SIG-M5 treated with dmso at 0.1 percent for 504 hours (cell line): ENCODE results near the gene TSTD2.

Experiments used
- DNase-seq: peaks from one replicate; lab custom pipeline; 2025; ENCODE audit not compliant: unreplicated experiment; lab: John Stamatoyannopoulos, UW

TSTD2 gene

DNA sequence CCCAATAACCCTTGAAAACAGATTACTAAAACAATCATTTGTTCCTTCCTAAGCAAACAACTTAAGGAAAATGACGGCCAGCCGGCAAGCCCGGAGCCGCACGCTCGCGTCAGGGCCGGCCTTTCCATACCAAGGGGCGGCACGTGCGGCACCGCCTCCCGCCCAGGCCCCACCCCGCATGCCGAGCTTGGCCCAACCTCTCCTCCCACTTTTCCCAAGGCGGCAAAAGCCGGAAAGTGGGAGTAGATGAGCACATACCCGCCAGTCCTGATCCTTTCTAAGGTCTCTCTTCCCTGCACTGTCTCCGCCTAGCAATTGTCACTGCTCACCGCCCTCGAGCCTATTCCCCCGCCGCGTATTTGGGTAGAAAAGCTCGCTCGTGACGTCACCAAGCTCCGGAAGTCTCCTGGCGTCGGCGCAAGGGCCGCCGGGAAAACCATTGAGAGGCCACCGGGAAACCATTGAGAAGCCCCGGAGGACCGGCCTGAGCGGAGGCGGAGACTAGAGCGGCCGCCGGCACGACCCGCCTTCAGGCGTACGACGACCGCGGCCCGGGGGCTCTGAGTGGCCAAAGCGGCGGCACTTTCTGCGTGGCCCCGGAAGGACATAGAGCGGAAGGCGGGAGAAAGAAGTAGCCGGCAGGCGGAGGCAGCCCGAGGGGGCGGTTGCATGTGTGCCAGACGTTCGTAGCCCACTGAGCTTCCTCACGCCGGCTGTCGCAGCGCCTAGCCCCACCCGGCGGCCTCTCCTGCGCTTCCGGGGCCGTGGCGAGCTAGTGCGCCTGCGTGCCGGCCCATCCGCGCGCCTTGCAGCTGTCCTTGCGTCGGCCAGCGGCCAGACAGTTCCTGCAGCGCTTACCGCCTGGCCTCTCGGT lies at the start of gene TSTD2, which contains the start of gene NCBP1:
TSS of gene TSTD2 (minus strand) at position 384 of the 874 bp plus-strand sequence. CDS start 5,806 bp downstream, outside the sequence.
TSS of gene NCBP1 (plus strand) at position 837 of the 874 bp plus-strand sequence. CDS start 61 bp downstream, outside the sequence.
- peak; percentile 100 for DNase-seq

DNA sequence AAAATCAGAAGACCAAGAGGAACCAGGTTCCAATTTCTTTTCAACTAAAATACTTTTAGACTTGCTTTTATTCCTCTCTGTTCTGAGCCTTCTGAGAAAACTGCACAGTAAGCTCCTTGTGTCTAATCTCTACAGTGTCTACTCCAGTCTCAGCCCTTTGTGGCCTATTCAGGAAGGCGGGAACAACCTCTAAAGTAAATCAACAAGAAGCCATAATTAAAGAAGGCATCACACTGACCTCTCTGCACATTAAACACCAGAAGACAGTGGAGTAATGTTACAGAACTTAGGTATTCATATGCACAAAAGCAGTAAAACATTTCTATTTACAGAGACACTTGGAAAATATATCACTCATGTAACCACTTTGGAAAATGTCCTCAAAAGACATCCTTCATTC lies 49.1 kb upstream of the TSTD2 start:
- DNase-seq, result no peak

DNA sequence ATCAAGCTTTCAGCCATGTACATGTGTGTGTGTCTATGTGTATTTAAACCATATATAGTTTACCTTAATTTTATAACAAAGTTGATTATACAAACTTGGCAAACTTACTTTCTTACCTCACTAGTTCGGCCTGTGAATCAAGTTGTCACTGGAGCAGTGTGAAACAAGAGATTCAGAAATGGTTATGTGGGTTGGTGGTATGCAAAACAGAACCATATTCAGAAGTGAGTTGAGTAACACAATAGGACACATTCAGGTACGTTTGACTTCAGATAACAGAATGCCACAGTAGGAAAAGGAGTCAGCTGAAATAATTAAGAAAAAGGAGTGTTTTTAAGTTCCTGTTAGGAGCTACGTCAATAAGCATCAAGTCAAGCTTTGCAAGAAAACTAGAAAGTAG lies 42.5 kb upstream of the TSTD2 start:
- no peak for DNase-seq

DNA sequence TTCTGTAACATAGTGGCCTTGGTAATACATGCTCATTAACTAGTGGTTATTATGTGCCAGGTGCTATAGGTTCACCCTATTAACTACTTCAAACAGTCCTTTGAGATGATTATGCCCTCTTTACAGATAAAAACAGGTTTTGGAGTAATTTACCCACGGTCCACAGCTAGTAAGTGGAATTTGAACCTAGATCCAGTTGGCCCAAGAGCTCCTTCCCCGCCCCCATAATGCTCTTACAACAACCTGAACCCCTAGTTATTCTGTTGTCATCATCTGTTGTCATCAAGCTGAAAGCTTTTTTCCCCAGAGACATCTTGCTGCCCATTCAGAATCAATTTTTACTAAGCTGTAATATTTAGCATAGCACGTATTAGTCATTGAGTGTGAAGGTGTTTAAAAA lies 40.8 kb upstream of the TSTD2 start:
- no peak for DNase-seq

DNA sequence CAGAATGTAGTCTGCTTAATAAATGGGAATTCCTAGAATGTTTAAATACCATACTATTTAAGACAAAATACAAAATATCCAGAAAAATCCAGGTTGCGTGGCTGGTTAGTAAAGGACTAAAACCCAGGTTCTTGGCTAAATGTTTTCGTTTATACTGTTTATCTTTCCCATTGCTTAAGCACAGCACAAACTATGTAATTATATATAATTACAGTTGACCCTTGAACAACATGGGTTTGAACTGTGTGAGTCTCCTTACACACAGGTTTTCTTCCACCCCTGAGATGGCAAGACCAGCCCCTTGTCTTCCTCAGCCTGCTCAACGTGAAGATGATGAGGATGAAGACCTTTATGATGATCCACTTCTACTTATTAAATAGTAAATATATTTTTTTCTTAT lies 39.2 kb upstream of the TSTD2 start:
- DNase-seq, result no peak

DNA sequence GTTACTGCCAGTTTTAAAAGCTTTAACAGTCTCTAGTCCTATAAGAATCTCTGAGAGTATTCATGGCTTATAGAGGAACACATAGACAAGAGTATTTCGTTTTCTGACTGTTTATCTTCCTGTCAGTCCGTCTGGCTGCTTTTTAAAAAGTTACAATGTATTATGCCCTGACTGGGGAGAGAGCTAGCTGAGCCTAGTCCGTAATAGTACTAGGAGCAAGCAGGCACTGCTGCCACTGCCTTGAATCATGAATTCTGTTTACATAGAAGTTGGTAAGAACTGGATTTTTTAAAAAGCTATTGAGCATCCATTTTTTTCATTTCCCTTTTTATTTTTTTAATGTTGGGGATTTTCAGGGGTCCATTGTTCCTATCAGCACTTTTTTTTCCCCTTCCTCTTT lies 37.4 kb upstream of the TSTD2 start:
- DNase-seq, result no peak

DNA sequence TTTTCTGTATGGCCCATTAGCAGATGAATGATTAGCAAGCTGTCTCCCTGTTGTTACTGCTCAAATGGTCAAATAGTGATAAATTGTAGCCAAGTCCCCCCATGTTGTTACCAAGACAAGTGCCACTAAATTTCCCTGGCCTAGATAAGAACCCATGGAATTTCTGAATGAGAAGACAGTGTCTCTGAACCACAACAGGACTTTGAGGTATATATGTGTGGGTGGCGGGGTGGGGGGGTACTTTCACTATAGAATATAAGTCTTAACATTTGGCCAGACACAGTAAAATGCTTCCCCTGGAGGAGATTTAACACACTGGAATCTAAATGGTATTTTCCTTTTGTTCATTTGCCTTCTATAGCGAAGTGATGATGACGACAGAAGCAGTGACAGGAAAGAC lies 35.3 kb upstream of the TSTD2 start:
- no peak for DNase-seq

DNA sequence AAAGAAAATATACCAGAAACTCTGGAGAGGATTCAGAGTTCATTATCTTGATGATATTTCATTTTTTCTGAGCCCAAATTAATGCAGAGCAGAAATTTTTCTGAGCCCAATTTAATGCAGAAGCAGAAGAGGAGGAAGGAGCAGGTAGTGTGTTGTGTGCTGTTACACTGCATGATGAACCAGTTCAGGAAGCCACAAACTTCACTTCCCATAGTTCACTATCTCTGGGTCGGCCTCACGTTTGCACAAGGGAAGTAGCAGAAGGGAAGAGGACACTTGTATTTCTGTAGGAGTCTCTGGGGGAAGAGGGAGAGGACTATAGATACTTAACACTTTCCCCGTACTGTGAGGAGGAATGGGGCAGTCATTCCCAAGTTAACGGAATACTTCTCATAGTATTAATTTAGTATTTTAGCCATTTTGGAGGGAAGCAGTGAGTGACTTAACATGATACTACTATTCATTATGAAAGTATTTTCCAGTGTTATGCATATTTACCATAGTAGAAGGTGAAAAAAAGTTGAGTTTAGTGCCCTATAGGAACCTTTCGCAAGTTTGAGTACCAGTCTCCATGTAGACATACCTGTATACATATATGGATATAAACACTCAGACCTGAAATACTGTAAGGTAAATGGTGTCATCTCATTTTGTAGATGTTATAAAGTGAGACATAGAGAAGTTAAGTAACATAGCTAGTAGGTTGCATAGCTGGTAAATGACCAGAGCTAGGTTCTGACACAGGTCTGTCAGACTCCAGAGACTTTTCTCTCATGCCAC lies 33.9 kb upstream of the TSTD2 start:
- DNase-seq, result no peak

DNA sequence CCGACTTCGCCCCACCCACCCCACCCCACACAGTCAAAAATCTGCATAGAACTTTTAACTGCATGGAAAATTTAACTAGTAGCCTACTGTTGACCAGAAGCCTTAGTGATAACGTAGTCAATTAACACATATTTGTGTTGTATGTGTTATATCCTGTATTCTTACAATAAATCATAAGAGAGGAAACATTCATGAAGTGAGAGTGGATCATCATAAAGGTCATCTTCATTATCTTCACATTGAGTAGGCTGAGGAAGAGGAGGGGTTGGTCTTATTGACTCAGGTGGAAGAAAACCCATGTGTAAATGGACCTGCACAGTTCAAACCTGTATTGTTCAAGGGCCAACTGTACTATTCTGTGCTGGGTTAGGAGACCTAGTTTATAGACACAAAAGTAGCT lies 32.6 kb upstream of the TSTD2 start:
- no peak for DNase-seq

DNA sequence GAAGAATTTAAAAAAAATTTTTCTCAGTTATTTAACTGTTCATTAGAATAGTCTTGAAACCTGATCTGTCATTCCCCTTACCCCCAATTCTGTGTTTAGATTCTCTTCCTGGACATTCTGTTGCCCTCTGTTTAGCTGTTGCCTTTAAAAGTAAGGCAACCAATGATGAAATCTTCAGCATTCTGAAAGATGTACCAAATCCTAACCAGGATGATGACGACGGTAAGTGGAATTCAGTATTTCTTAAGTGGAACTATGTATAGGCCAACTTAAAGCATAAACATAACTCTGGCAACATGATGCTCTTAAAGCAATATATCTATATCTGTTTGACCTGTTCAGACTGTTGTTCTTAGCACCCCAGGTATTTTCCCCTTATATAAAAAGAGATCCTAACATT lies 27.7 kb upstream of the TSTD2 start:
- no peak for DNase-seq

DNA sequence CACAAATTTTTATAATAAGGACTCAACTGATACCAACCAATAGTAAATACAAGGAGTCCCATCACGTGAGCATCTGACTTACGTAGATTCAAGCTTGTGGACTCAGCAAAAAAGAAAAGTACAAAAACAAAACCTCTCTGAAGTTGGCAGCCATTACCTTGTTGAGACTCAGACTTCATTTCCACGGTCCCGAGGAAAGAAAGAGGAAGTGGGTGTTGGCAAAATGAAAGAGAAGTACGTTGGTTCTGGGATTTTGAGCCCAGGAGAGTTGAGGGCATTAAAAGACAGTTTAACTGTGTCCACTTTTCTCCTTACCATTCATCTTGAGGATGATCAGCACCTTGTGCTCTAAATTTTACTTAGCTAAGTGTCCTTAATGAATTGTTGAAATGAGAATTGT lies 27.2 kb upstream of the TSTD2 start:
- DNase-seq, result no peak

DNA sequence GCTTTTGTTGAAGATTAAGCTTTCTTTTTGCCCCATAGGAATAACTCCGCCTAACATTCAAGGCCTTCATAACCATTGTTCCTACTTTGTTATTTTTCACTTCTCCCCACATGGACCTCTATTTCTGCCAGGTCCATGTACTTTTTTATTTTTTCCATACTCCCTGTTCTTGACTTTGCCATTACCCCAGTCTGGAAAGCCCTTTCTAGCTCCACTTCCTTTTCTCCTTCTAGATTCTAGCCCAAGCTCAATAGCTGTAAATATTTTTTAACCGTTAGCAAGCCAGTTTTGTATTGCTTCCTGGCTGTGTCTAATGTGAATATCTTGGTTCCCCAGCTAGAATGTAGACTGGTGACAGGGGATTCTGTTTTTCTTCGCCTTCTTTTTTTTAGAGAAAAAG lies 26.6 kb upstream of the TSTD2 start:
- no peak for DNase-seq

DNA sequence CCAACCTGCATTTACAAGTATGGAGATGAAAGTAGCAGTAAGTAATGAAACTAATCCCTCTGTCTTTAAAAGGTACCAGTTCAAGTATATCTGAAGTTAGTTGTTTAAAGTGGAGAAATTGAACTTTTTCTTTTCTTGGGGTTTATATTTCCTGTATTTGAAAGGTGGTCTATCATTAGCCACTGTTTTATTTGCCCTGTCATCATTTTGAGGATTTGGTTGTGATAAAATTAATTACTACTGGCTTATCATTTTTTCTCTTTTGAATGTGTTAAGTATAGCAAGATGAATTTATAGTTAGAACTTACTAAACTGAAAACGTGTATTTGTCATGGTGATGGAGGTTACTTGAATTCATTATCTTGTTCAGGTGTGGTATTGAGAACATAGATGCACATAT lies 25.5 kb upstream of the TSTD2 start:
- DNase-seq, result no peak

DNA sequence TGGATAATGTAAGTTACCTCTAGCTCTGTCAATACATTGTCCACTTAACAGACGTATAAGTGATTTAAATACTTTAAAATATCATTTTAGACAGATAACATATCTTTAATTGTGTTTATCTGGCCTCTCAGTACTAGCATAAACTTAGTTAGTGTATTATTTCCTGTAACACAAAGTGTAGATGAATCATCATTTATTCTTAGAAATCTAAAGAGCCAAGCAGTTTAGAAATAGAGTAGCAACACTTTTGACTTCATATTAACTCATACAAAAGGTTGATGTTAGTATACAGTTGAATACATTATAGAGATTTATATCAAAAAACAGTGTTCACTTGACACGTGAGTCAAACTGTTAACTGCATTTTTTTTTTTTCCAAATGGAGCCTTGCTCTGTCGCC lies 18.5 kb upstream of the TSTD2 start:
- DNase-seq, result no peak

DNA sequence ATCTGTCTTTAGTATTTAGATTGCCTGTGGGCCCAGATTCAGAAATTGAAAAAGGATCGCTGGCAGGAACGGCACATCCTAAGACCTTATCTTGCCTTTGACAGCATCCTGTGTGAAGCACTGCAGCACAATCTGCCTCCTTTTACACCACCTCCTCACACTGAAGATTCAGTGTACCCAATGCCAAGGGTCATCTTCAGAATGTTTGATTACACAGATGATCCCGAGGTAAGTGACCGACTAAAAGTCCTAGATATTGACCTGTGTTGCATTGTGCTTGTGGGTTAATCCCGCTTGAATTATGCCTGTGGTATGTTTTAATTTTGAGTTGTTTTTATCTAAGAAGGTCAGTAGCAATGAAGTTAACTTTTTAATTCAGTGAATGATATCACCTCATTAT lies 14.8 kb upstream of the TSTD2 start:
- DNase-seq, result no peak

DNA sequence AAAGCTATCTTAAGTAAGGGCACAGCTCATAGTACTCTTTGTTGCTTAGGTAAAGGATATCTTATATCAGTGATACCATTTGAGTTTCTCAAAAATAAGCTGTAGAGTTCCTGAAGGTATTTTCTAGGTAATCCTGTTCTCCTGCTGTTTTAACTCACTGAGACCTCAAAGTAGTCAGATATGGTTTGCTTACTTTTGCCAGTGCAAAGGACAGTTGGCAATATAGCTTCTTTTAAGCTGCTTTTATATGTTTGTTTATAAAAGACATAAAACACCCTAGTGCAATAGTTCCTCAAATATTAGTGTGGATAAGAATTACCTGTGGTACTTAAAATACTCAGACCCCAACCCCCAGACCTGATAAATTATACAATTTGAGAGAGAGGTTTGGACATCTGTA lies 12.6 kb upstream of the TSTD2 start:
- DNase-seq, result no peak

DNA sequence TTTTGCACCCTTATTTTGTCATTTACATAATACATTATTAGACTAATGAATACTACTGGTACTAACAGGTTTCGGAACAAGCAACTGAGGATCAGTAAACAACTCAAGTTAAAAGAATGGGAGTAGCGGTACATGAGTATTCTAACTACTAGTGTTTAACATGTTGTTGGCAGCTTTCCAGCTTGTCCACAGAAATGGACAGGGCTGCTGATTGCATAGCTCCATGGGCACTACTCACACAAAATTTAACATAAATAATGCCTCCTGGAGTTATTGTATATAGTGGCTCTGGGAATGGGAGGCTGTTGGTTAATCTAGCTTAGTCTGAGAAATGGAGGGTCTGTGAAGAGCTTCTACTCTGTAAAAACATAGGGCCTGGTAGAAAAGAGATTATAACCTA lies 7.2 kb upstream of the TSTD2 start:
- DNase-seq, result no peak

DNA sequence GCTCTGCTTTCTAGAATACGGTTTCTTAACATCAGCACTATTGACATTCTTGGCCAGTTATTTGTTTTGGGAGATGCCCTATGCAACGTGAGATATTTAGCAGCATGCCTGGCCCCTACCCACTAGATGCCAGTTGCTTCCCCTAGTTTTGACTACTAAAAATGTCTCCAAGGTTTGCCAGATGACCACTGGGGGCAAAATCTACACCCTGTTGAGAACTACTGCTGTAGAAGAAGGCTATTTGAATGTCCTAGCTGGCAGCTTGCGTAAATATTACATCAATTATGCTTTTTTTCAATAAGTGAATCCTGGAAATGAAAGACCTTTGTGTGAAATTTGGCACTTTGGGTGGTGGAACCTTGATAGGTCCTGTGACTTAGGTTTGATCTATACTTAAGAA lies 5.5 kb upstream of the TSTD2 start:
- peak; percentile 36 for DNase-seq

DNA sequence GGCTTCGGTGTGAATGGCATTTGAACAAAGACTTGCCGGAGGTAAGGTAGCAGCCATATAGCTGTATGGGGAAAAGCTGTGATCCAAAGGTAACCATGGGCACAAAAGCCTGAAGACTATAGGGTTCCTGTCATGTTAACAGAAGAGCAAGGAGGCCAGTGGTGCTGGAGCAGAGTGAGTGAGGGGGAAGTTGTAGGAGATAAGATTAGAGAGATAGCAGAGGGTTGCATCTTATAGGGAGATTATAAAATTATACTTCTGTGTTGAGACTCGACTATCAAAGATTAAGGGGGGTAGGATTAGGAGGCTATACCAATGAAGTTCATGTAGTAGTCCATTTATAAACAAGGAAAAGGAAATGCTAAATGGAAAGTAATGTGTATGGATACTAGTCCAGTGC lies 3.7 kb upstream of the TSTD2 start:
- DNase-seq, result no peak

DNA sequence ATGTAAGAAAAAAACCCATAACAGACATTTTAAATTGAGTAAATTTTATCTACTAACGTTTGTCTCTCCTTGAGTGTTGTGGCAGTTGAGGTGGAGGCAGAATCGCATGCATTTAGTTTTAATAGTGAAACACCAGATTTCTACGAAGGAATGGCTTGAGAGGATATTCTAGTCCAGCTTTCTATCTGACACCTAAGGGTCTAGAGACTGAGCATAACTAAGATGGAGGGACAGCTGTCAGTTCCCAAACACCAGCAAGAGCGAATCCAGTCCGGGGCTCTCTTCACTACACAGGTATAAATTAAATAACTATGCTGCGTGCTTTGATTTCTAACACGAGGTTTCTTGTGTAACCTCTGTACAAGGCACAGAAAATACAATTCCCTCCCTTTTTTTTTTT lies 1.9 kb upstream of the TSTD2 start:
- no peak for DNase-seq

DNA sequence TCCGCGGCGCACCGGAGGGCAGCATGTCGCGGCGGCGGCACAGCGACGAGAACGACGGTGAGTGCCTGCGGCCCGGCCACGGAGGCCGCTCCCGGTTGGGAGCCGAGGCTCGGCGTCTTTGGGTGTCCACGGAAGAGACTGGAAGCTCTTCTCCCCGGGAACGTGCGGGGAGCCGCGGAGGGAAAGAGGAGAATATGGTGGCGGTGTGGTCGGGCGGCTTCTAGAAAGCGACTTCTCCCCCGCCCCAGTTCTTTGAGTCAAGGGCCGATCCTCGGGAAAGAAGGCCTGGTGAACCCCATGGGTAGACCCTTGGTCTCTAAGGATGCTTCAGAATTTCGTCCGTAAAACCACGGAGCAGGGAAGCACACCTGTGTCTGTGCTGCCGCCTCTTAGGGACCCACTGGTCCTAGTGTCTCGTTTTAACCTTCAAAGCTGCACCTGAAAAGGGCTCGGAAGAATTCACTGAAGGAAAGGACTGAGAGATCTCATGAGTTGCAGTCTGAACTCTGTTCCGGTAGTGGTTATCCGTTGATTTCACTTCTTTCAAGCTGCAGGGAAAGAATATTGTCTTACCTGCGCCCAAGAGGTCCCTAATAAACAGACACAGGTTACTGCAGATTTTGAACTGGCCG lies 807 bp upstream of the TSTD2 start:
- DNase-seq, result no peak
